NB4 (cell line): ENCODE data around the gene NFIL3.

Experiments
- POLR2A ChIP-seq: IDR thresholded peaks from 2 replicates; pipeline ENCODE4 v1.6.1; 2011; ENCODE audit warnings: mild to moderate bottlenecking; ENCODE audit not compliant: insufficient read length; ENCODE audit errors: extremely low read depth
- TF ChIP-seq, protein P1 (sequence below): IDR thresholded peaks from one replicate; pipeline ENCODE4 v1.5.1; 2012; ENCODE audit warnings: low read depth, low read length
- TF ChIP-seq, protein P2 (sequence below): IDR thresholded peaks from 2 replicates; pipeline ENCODE4 v1.6.1; 2011; ENCODE audit warnings: low read depth, low read length

DNA sequence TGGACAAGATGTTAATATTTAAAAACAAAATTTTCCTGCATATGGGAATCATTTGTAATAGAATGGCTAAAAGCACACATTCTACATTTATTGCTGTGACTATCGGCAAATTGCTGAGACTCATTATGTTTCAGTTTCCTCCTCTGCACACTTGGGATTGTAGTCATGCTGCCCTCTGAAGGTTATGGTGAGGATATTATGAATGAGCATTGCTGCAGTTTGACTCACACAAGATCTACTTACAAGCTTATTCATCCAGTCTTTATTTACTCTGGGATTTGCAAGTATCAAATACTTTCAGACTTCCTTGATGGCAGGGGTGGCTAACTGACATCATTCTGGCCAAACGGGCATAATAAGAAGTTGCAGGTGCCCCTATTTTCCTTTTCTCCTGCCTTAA, 9.5 kb upstream of the NFIL3 start:
- TF ChIP-seq, protein P1, sequence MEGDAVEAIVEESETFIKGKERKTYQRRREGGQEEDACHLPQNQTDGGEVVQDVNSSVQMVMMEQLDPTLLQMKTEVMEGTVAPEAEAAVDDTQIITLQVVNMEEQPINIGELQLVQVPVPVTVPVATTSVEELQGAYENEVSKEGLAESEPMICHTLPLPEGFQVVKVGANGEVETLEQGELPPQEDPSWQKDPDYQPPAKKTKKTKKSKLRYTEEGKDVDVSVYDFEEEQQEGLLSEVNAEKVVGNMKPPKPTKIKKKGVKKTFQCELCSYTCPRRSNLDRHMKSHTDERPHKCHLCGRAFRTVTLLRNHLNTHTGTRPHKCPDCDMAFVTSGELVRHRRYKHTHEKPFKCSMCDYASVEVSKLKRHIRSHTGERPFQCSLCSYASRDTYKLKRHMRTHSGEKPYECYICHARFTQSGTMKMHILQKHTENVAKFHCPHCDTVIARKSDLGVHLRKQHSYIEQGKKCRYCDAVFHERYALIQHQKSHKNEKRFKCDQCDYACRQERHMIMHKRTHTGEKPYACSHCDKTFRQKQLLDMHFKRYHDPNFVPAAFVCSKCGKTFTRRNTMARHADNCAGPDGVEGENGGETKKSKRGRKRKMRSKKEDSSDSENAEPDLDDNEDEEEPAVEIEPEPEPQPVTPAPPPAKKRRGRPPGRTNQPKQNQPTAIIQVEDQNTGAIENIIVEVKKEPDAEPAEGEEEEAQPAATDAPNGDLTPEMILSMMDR, result peak; percentile 28
- no peak for TF ChIP-seq POLR2A
- TF ChIP-seq, protein P2, sequence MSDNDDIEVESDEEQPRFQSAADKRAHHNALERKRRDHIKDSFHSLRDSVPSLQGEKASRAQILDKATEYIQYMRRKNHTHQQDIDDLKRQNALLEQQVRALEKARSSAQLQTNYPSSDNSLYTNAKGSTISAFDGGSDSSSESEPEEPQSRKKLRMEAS, result no peak
